HG02759 (cell line): ENCODE results near the gene LRRIQ4.

Experiments
- ATAC-seq: cut with Tn5 transposase; IDR thresholded peaks from one replicate; pipeline ENCODE4 v1.9.1; 2021; ENCODE audit warnings: mild to moderate bottlenecking, moderate library complexity; ENCODE audit not compliant: unreplicated experiment

The LRRIQ4 gene

GRCh38 chr3:169850618-169851017 is 37.9 kb downstream of the LRRIQ4 start:
- no peak for ATAC-seq

GRCh38 chr3:169855514-169855913 is 42.8 kb downstream of the LRRIQ4 start:
- no peak for ATAC-seq

- ATAC-seq, result no peak
Observed at GRCh38 chr3:169857811-169858210, 45.1 kb downstream of the LRRIQ4 start.

DNA sequence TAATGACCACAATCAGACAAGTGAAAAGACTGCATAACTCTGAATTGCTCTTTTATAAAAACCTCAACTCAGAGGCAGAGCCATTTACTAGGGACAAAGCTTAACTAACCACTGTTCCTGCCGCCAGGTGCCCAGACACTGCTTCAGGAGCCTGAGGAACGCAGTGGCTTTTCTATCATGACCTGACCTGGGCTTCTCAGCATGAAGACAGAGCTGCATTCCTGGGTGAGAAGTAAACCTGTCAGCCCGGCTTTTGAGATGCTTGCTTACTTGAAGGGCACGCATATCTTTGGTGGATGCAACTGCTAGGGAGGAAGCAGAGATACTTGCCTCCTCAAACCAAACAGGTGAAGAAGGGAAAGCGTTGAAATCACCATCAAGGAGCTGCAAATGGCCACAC is 49.2 kb downstream of the LRRIQ4 start:
- no peak for ATAC-seq

DNA sequence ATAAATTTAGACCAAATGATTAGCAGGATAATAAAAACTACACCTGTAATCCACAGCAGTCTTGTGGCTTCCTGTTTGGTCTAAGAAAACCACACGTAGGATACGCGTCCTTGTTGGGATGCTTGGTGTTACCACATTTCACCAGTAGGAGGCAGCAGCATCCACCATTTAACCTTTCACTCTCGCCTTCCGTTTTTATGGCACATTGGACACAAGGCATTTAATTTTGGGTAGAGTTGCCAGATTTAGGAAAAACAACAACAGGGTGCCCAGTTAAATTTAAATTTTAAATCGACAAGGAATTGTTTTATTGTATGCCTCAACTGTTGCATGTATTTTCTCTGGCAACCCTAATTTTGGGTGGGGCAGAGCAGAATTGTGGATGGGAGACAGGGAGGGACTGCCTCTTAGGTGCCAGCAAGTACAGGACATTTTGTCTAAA is 50.8 kb downstream of the LRRIQ4 start:
- peak; percentile 78 for ATAC-seq

GRCh38 chr3:169864270-169864669 is 51.6 kb downstream of the LRRIQ4 start:
- no peak for ATAC-seq

GRCh38 chr3:169865176-169865767 is 52.6 kb downstream of the LRRIQ4 start:
- no peak for ATAC-seq

GRCh38 chr3:169867584-169868210 is 55.0 kb downstream of the LRRIQ4 start:
- ATAC-seq, result no peak

DNA sequence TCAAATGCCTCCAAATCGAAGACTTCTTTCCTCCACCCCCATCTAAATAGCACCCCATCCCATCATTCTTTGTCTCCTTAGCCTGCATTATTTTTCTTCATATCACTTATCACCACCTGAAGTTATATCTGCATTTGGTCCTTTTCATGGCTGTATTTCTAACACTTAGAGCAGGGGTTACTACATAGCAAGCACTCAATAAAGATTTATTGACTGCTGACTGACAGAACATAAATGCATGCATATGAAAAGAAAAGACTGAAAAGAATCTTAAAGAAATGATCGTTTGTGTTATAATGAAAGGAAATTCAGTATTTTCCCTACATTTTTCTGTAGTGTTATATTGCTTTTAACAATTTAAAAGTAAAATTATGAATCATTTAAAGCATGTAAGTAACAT is 55.7 kb downstream of the LRRIQ4 start:
- no peak for ATAC-seq

DNA sequence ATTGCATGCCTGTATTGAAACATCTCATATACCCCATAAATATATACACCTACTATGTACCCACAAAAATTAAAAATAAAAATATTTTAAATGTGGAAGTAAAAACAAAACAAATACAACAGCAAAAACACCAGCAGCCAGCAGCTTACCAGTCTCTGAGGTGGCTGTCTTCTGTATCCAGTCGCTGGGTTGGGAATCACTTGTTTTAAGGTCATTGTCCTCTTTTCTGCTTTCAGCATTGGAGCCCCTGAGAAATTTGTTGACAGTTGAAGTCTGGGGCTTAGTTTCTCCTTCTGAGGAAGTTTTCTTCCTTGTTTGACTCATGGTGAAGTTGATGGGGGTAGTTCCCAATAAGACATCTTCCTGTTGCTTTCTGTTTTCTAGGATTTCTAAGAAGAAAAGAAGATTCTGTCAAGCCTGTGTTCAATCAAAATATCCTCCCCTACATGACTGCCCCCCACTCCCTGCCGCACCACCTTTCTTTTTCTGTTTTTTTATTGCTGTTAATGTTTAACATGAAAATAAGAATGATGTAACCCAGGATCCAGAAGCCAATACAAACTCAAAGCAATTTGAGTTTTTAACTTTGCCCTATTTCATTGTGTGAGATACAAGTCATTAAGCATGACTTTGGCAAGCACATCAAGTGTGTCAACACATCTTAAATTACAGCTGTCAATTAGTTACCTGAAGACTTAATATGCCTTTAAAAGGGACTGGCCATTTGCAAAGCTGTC is 57.0 kb downstream of the LRRIQ4 start, which contains the start of gene LRRC31:
Gene LRRC31 (minus strand): TSS at position 452 of the 737 bp plus-strand sequence. CDS start 128 bp downstream, at position 324.
- ATAC-seq, result no peak

DNA sequence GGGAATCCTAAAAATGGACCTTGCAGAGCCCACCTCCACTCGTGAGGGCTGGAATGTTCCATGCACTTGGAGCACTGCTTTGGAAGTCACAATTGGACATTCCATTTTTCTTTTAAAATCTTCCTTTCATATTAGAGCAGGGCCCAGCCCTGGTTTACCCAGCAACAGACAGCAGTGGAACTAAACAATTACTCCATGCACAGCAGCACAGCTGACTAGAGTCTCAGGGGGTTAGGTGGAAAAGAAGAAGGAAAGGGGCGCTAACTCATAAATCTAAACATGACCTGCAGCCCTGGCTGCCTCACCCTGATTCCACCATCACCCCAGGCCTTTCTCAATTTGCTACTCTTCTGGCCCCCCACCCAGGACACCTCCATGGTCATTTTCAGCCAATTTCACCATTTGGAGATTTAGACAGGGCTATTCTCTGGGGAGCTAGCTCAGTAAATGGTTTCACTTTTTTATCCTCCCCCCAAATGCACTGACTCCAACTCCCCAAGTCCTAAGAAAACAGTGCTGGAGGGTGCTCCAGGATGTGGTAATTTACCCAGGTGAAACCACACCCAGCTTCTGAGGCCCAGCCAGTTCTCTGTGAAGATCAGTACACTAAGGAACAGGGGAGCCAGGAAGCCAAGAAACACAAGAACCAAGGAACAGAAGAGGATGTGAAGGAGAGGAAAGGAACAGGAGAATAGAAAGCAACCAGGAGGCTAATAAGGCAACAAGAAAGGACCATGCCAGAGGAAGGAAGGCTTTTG is 58.6 kb downstream of the LRRIQ4 start:
- ATAC-seq, result no peak

GRCh38 chr3:169879013-169879557 is 66.4 kb downstream of the LRRIQ4 start:
- no peak for ATAC-seq

GRCh38 chr3:169879845-169880575 is 67.3 kb downstream of the LRRIQ4 start:
- ATAC-seq, result no peak

DNA sequence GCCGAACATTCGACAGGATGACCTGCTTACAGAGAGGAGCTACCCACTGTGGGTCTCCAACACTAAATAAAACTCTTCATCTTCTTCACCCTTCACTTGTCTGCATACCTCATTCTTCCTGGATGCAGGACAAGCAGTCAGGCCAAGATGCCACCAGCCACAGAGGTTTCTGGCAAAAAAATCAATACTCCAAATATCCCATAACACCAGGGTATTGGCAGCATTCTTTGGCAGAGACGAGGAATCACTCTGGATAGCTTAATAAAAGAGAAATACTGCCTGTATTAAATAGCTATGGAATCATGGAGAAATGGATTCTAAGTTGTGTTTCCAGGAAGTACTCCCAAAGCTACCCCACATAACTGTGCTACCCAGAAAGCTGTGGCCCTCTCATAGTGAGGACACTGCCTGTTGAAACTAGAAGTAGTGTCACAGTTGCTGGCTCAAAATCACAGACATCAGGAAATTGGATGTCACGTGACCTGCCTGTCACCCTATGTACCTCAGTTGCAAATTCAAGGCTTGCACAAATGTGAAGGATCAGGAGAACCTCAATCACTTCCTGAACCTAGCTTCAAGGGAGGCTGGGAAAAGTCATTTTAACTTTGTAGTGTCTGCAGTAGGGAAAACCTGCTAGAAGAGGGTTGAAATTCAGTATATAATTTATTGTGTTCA is 68.0 kb downstream of the LRRIQ4 start:
- ATAC-seq, result no peak

DNA sequence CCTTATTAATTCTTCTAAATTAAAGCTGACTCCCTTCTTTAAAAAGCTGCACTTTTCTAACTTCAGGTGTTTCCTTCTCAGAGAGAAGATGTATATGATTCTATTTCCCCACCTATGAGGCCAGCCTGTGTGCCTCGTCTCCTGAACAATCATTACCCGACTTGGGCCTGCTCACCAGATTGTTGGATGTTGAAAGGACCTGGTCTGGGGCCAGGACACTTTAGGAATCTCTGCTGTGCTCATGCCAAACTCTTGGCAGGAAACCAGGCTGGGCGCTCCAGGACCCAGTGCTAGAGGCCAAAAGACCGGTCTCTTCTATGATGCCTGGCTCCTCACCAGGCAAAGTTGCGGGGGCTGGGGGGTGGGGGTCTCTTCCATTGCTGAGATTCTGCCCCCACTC is 74.0 kb downstream of the LRRIQ4 start:
- ATAC-seq, result no peak
